K562 (cell line): ENCODE results near the gene HELZ. TPM values are rescaled to one million over a fixed set of nuclear protein-coding genes. Genes with fewer than 3 reads are reported as not detected.

Experiments used
- ATAC-seq: fragments of 200-7000 bp; cut with Tn5 transposase; 3 replicates; pipeline ENCODE4 v1.9.1; 2020; ENCODE audit warnings: moderate library complexity
- BruUV-seq: library from RNA; stranded (reverse); fragments of 400-500 nt; replicated peaks from 2 replicates; lab custom pipeline; 2021; lab: Mats Ljungman, UMichigan
- CTCF ChIA-PET: fragments of 300-600 bp; formaldehyde crosslinking; extraction: SDS; loops from one replicate; lab custom pipeline; 2021; ENCODE audit warnings: low intra/inter-chr PET ratio; lab: Yijun Ruan, JAX
- POLR2A ChIA-PET: fragments of 300-600, 350-650 bp; sonication (Branson Sonifier 250); formaldehyde crosslinking; extraction: SDS; loops from one replicate; lab custom pipeline; 2021; ENCODE audit warnings: antibody characterized with exemption, inconsistent platforms; lab: Yijun Ruan, JAX
- DNase-seq, 4 experiments: peaks; one replicate each; pipeline versions ENCODE4 v3.0.0 to v3.0.0-alpha.2; 2011 to 2018; ENCODE audit warnings: low spot score in 3 of 4, mixed read lengths in 3 of 4; ENCODE audit errors: extremely low read depth in 1 of 4
- FAIRE-seq: peaks from 2 replicates; lab custom pipeline; 2011; peaks lifted over from hg19 to GRCh38; lab: Jason Lieb, UNC
- H2AFZ ChIP-seq: 2 replicates; pipeline ENCODE4 v1.6.0; 2011; ENCODE audit warnings: low read depth, low read length, control low read depth, inconsistent platforms
- H3K27ac ChIP-seq: fragments of 200-600 bp; 3 replicates; pipeline ENCODE4 v1.8.0; 2011; ENCODE audit warnings: low read depth, mild to moderate bottlenecking, control low read depth, inconsistent platforms, low read length, moderate library complexity, mixed read lengths; ENCODE audit errors: extremely low read depth
- H3K27me3 ChIP-seq, 2 experiments: fragments of 300-600 bp in 1 of 2; 2 replicates in 1 of 2; 3 replicates in 1 of 2; pipeline versions ENCODE4 v1.6.0 to v1.8.0; 2011; ENCODE audit warnings: inconsistent platforms in 2 of 2, low read length in 2 of 2, mild to moderate bottlenecking in 1 of 2, mixed read lengths in 1 of 2, moderate library complexity in 1 of 2; ENCODE audit not compliant: control insufficient read depth in 2 of 2, insufficient read depth in 2 of 2
- H3K36me3 ChIP-seq: fragments of 300-600 bp; 3 replicates; pipeline ENCODE4 v1.8.0; 2011; ENCODE audit warnings: mild to moderate bottlenecking, low read length, inconsistent platforms; ENCODE audit not compliant: control insufficient read depth, insufficient read depth
- H3K4me1 ChIP-seq, 2 experiments: fragments of 200-600 bp in 1 of 2; replicated peaks in 1 of 2; 2 replicates in 1 of 2; 3 replicates in 1 of 2; pipeline versions ENCODE4 v1.5.1 to v1.8.0; 2011; ENCODE audit warnings: inconsistent platforms in 2 of 2, low read length in 2 of 2, mild to moderate bottlenecking in 1 of 2, mixed read lengths in 1 of 2, moderate library complexity in 1 of 2; ENCODE audit not compliant: control insufficient read depth in 2 of 2, insufficient read depth in 2 of 2
- H3K4me2 ChIP-seq: 2 replicates; pipeline ENCODE4 v1.6.1; 2011; ENCODE audit warnings: low read length, control low read depth, inconsistent platforms, mixed read lengths; ENCODE audit not compliant: insufficient read depth
- H3K4me3 ChIP-seq: fragments of 200-600 bp; sonication (generic), shearing (Covaris generic); 2 replicates; pipeline ENCODE4 v1.5.1; 2016; ENCODE audit warnings: control low read depth, inconsistent platforms
- H3K79me2 ChIP-seq: fragments of 200-600 bp; 3 replicates; pipeline ENCODE4 v1.8.0; 2011; ENCODE audit warnings: low read length, inconsistent platforms; ENCODE audit not compliant: control insufficient read depth, insufficient read depth
- H3K9ac ChIP-seq, 2 experiments: 2 replicates each; pipeline versions ENCODE4 v1.6.0 to v1.6.1; 2011; ENCODE audit warnings: low read depth in 2 of 2, low read length in 2 of 2, control low read depth in 1 of 2, inconsistent platforms in 1 of 2, mild to moderate bottlenecking in 1 of 2, mixed read lengths in 1 of 2; ENCODE audit not compliant: insufficient read depth in 1 of 2
- H3K9me1 ChIP-seq: one replicate; pipeline ENCODE4 v1.6.0; 2011; ENCODE audit warnings: inconsistent platforms, mild to moderate bottlenecking, low read length, moderate library complexity; ENCODE audit not compliant: control insufficient read depth, insufficient read depth
- H3K9me3 ChIP-seq: replicated peaks from 2 replicates; pipeline ENCODE4 v1.5.1; 2011; ENCODE audit warnings: low read depth, low read length, inconsistent platforms; ENCODE audit not compliant: control insufficient read depth, insufficient read depth
- H4K20me1 ChIP-seq: replicated peaks from 2 replicates; pipeline ENCODE4 v1.6.1; 2011; ENCODE audit warnings: low read length, inconsistent platforms, mixed read lengths; ENCODE audit not compliant: control insufficient read depth, insufficient read depth
- ELF1 ChIP-seq: fragments of 200-800 bp; sonication (Bioruptor generic); IDR thresholded peaks from 2 replicates; pipeline ENCODE4 v1.6.1; 2016; ENCODE audit warnings: missing genetic modification characterization, missing compliant biosample characterization
- FOXO4 ChIP-seq: fragments of 450-650 bp; formaldehyde crosslinking; IDR thresholded peaks from 2 replicates; pipeline ENCODE4 v1.4.0; 2020; ENCODE audit warnings: mild to moderate bottlenecking, moderate library complexity
- IRF9 ChIP-seq: fragments of 450-650 bp; IDR thresholded peaks from 2 replicates; pipeline ENCODE4 v1.6.1; 2016; ENCODE audit warnings: missing biosample characterization, missing genetic modification characterization
- LCOR ChIP-seq: sonication (generic); formaldehyde crosslinking; IDR thresholded peaks from 2 replicates; pipeline ENCODE4 v1.8.0; 2022; ENCODE audit warnings: mild to moderate bottlenecking, missing genetic modification reagents
- NFIX ChIP-seq: fragments of 250-450 bp; sonication (Bioruptor Pico); IDR thresholded peaks from 2 replicates; pipeline ENCODE4 v1.4.0; 2020; ENCODE audit warnings: low read depth, mild to moderate bottlenecking, moderate library complexity
- PATZ1 ChIP-seq: fragments of 250-450 bp; sonication (Bioruptor Pico); IDR thresholded peaks from 2 replicates; pipeline ENCODE4 v1.5.0; 2020; ENCODE audit warnings: mild to moderate bottlenecking, borderline replicate concordance
- PHB2 ChIP-seq: fragments of 450-650 bp; IDR thresholded peaks from 2 replicates; pipeline ENCODE4 v1.6.1; 2017; ENCODE audit warnings: low read depth
- TCF3 ChIP-seq: sonication (generic); formaldehyde crosslinking; IDR thresholded peaks from 2 replicates; pipeline ENCODE4 v1.4.0; 2020; ENCODE audit warnings: mild to moderate bottlenecking, missing genetic modification reagents
- XRCC5 ChIP-seq: fragments of 200-400 bp; formaldehyde crosslinking; IDR thresholded peaks from 2 replicates; pipeline ENCODE4 v1.6.1; 2017; ENCODE audit warnings: low read depth, mild to moderate bottlenecking, low read length
- ZBTB1 ChIP-seq: sonication (generic); formaldehyde crosslinking; IDR thresholded peaks from 2 replicates; pipeline ENCODE4 v1.8.1; 2023; ENCODE audit warnings: missing genetic modification reagents, low read depth, mild to moderate bottlenecking, borderline replicate concordance
- ZBTB11 ChIP-seq, 3 experiments: fragments of 200-800 bp in 1 of 3; fragments of 250-450 bp in 1 of 3; fragments of 450-650 bp in 1 of 3; sonication (Bioruptor Pico) in 1 of 3; sonication (Bioruptor generic) in 1 of 3; formaldehyde crosslinking in 1 of 3; IDR thresholded peaks; 2 replicates each; pipeline versions ENCODE4 v1.6.1 to v1.8.0; 2016 to 2022; ENCODE audit warnings: mild to moderate bottlenecking in 2 of 3, missing genetic modification characterization in 2 of 3, missing compliant biosample characterization in 1 of 3, moderate library complexity in 1 of 3
- ZNF217 ChIP-seq: sonication (generic); formaldehyde crosslinking; IDR thresholded peaks from 2 replicates; pipeline ENCODE4 v1.8.0; 2022; ENCODE audit warnings: mild to moderate bottlenecking, missing genetic modification reagents
- ZNF316 ChIP-seq: fragments of 450-650 bp; IDR thresholded peaks from 2 replicates; pipeline ENCODE4 v1.6.1; 2016
- ZNF707 ChIP-seq: fragments of 250-450 bp; sonication (Bioruptor Pico); conservative IDR thresholded peaks from 2 replicates; pipeline ENCODE4 v1.8.0; 2022; ENCODE audit warnings: inconsistent platforms, mild to moderate bottlenecking, moderate library complexity
- WGBS: fragments of 100-300 bp; shearing (Covaris generic); methylation state at CpG from one replicate; pipeline ENCODE4 v1.1.6; 2016; ENCODE audit warnings: low coverage, mixed read lengths; ENCODE audit not compliant: insufficient coverage; ENCODE audit errors: missing lambda C conversion rate; 5-methylcytosine and 5-hydroxymethylcytosine counted together
- in situ Hi-C: fragments of 300-500 bp; cut with MboI; formaldehyde crosslinking; loops from 4 replicates; pipeline ENCODE4 v1.15.0; 2018; ENCODE audit warnings: inconsistent platforms, mixed read lengths
- intact Hi-C: fragments of 100-400 bp; cut with micrococcal nuclease; formaldehyde crosslinking; loops from 2 replicates; pipeline ENCODE4 v1.14.2; 2022
- polyA plus RNA-seq, 8 experiments: library from polyadenylated mRNA; depleted of rRNA in 4 of 8; stranded (reverse) in 5 of 8; unstranded in 3 of 8; fragments of >200 nt; fragmentation: Nextera tagmentation in 2 of 8; fragmentation: Illumina TruSeq in 1 of 8; extraction: Ambion mirVana in 2 of 8; extraction: Trizol in 1 of 8; gene quantifications; 2 replicates each; pipeline versions ENCODE4 v1.2.1 to v1.2.3, GENCODE V29; 2011 to 2014; ENCODE audit warnings: inconsistent platforms in 1 of 8, missing spikeins in 1 of 8
- total RNA-seq, 7 experiments: library from RNA; depleted of rRNA in 6 of 7; stranded (reverse); fragments of >200 nt in 6 of 7; fragmentation: Illumina TruSeq in 2 of 7; extraction: Trizol in 2 of 7; gene quantifications; 2 replicates each; pipeline versions ENCODE4 v1.2.1 to v1.2.3, GENCODE V29; 2011 to 2021; ENCODE audit warnings: low replicate concordance in 1 of 7

The HELZ gene
- total and polyA plus RNA-seq, 9 of the 15 experiments (the other 6 are each of a cell fraction or from before 2014, with no cell fraction given) = 5.2 to 39.8 (median 17.3) TPM

- no peak for TF ChIP-seq PATZ1
- no peak for TF ChIP-seq NFIX (CRISPR knock-in tag)
- TF ChIP-seq ZNF217 (CRISPR knock-in tag) = no peak
These were observed 111.8 kb downstream of the HELZ start (continued) for GRCh38 chr17:67133161-67133560.

- no peaks in the 10 kb centered on the region for H3K27me3 ChIP-seq
- no peak overlapping the region for H3K4me3 ChIP-seq
- no peaks in the 10 kb centered on the region for H3K79me2 ChIP-seq
- no peak overlapping the region for H3K27ac ChIP-seq
- 31% methylated on average over 1 of the region's 1 CpG for WGBS
- ATAC-seq (no peak), DNase-seq (no peak), FAIRE-seq (no peak)
- in situ Hi-C loops = no loop called here
- no peaks in the 10 kb centered on the region for H3K9me3 ChIP-seq
- no peak overlapping the region for H2AFZ ChIP-seq
- no peaks in the 10 kb centered on the region for H3K4me1 ChIP-seq
- no TSS peak for BruUV-seq
- no peaks in the 10 kb centered on the region for H4K20me1 ChIP-seq
- peaks cover 42% of the 10 kb centered on the region for H3K36me3 ChIP-seq
- CTCF ChIA-PET = no interaction called here
- no peak overlapping the region for H3K9ac ChIP-seq
- POLR2A ChIA-PET = interaction anchor here (0.6 to 1.5 kb wide), 3 partner anchors 21 to 633 kb away, joined by 3 to 4 read pairs (median 3); partner anchors contain the start of gene PITPNC1
- no peak overlapping the region for H3K4me2 ChIP-seq
- intact Hi-C loops = no loop called here
- no peaks in the 10 kb centered on the region for H3K9me1 ChIP-seq
- TF ChIP-seq TCF3 (CRISPR knock-in tag) = no peak
- no peak for TF ChIP-seq ZNF316
- TF ChIP-seq XRCC5 = no peak
- no peak for TF ChIP-seq ZNF707 (CRISPR knock-in tag)
- TF ChIP-seq ELF1 = no peak
- no peak for TF ChIP-seq FOXO4 (CRISPR knock-in tag)
- TF ChIP-seq ZBTB11 (CRISPR knock-in tag; IDR thresholded peaks at IDR 0.05) = no peak
- TF ChIP-seq LCOR (CRISPR knock-in tag) = no peak
- TF ChIP-seq IRF9 (tag) = no peak
- TF ChIP-seq ZNF217 (CRISPR knock-in tag) = no peak
- no peak for TF ChIP-seq PHB2
- no peak for TF ChIP-seq ZBTB1 (CRISPR knock-in tag)
These were observed 112.6 kb downstream of the HELZ start for GRCh38 chr17:67132366-67132765.
